Non-pigmented ciliary epithelial cell (primary cell): ENCODE results near the gene NELFCD.
A peak's percentile ranks its signal among the peaks of the same experiment; 100 is the strongest.
"Not testable (repeated sequence)": the region's sequence is repeated elsewhere in the genome, so short reads cannot be mapped to it uniquely, and the experiment has no call there.

Source experiments
- DNase-seq: peaks from one replicate; pipeline ENCODE4 v3.0.0-alpha.2; 2010; ENCODE audit warnings: low read depth

Gene NELFCD

GRCh38 chr20:59010321-59010994 lies 29.4 kb downstream of the NELFCD start:
- no peak for DNase-seq

DNA sequence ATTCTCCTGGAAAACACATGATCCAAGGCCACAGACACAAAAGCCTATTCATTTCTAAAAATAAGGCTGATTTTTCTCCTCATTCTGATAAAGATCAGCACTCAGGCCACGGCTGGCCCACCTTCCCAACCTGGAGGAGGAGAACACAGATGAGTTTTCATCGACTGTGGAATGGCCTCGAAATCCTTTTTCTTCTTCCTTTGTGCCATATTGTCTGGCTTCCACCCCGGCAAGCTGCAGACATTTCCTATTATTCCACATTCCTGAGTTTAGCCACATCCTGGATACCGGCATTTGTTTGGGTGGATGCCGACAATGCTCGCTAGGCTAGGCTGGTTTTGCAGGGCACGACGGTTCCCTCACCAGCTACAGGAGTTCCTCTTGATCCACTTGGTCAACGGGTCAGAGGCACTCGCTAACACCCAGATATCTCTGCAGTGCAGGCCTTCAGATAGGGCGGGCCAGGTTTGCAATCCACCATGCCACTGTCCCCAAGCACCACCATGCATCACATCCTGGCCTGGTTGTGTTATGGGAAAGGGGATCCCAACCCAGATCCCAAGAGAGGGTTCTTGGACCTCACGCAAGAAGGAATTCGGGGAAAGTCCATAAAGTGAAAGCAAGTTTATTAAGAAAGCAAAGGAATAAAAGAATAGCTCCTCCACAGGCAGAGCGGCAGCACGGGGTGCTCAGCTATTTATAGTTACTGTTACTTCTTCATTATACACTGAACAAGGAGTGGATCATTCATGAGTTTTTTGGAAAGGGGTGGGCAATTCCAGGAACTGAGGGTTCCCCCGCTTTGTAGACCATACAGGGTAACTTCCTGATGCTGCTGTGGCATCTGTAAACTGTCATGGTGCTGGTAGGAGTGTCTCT lies 30.2 kb downstream of the NELFCD start:
- peak; percentile 65 for DNase-seq

DNA sequence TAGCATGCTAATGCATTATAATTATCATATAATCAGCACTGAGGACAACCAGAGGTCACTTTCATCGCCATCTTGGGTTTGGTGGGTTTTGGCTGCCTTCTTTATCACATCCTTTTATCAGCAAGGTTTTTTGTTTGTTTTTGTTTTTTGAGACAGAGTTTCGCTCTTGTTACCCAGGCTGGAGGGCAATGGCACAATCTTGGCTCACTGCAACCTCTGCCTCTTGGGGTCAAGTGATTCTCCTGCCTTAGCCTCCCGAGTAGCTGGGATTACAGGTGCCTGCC lies 30.8 kb downstream of the NELFCD start:
- not testable (repeated sequence) for DNase-seq

- DNase-seq = no peak
Measured at GRCh38 chr20:59013031-59013951, 32.2 kb downstream of the NELFCD start.

- DNase-seq = no peak
Measured at GRCh38 chr20:59013959-59014608, 33.0 kb downstream of the NELFCD start.

DNA sequence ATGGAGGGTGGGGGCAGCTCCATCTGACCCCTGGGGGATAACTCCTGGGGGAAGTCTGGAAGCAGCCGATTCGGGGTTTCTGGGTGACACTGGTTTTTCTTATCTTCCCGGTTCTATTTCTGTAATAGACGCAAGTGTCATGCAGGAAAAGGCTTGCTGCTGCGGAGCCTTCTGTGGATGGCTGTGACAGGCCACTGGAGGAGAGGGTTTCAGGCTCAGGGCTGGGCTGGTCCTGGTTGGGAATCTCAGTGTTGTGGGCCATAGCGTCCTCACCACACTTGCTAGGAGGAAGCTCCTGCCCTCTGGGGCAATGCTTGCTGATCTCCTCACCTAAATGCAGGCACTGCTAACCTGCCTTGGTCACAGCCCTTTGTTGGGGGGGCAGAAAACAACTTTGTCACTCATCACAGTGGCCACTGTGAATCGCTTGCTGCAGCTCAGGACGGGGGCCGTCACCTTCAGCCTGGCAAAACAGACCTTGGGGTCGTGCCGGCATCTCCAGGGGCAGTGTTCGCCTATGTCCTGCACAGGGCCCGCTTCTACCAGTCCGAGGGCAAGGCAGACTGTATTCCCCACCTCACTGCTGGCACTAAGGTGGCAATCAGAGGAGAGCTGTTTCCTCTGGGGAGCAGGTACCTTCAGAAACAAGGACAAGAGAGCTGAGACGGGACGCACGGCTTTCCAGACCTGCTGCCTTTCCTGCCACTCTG lies 33.8 kb downstream of the NELFCD start:
- DNase-seq = no peak

DNA sequence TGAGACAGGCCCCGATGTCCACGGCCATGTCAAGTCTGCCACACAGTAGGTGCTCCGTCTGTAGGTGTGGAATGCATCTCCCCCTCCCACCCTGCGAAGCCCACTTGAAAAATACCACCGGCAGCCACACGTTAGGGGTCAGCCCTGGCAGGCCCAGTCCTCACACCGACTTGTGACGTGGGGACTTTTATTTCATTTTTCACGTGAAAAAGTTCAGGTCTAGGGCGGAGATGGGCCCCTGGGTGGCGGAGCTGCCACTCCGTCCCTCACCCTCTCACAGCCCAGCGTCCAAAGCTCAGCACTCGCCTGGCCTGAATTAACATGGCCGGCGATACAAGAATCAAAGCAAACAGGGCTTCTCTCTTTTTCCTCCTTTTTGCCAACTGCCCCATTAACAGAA lies 34.4 kb downstream of the NELFCD start:
- no peak for DNase-seq

GRCh38 chr20:59015812-59016711 lies 35.0 kb downstream of the NELFCD start:
- no peak for DNase-seq

DNA sequence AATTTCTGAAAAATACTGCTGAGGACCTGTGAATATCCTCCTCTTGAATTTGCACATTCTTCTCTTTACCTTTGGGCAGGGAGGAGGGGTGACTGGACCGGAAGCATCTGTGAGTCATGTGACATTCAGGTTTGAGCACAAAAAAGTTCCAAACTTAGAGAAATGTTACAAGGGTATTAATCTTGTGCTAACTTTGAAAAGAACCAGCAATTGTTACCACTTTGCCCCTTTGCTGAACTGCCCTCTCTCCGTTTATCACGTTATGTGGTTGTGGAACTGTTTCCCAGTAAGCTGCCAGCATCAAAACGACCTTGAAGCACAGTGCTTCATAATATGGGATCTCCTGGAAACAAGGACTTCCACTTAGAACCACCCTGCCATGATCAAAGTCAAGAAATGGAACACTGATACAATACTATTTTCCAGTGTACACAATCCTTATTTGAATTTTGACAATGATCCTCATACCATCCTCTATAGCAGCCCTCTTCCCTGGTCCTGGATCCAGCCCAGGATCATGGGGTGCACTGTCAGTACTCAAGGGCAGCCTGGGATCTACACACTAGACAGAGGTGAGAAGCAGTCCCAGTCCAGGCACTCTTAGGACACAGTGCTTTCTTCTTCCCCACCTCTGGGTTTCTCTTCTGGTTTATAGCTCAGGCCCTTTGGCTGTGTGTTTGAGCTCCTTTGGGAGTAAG lies 35.9 kb downstream of the NELFCD start:
- no peak for DNase-seq

- DNase-seq = no peak
Measured at GRCh38 chr20:59017493-59018231, 36.6 kb downstream of the NELFCD start.

- DNase-seq = no peak
Measured at GRCh38 chr20:59018817-59019216, 37.8 kb downstream of the NELFCD start.

GRCh38 chr20:59019217-59019616 lies 38.2 kb downstream of the NELFCD start, which contains the start of gene TUBB1:
TSS of gene TUBB1 (plus strand) at chr20:59019429. CDS start at chr20:59019523, 94 bp downstream.
- no peak for DNase-seq

GRCh38 chr20:59020938-59021551 lies 40.0 kb downstream of the NELFCD start:
- DNase-seq = peak; percentile 19

DNA sequence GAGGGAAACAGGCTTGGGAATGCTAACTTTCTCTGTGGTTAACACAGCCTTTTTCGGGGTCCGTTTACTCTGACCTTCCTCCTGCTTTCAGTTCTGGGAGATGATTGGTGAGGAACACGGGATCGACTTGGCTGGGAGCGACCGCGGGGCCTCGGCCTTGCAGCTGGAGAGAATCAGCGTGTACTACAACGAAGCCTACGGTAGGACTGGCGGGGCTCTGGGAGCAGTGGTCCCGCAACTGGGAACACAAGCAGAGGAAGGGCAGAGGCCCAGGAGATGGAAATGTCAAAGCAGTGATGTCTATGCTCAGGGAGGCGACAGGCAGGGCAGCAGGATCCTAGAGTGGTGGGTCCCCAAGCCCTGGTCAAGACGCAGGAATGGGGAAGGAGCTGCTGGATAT lies 41.7 kb downstream of the NELFCD start:
- no peak for DNase-seq

DNA sequence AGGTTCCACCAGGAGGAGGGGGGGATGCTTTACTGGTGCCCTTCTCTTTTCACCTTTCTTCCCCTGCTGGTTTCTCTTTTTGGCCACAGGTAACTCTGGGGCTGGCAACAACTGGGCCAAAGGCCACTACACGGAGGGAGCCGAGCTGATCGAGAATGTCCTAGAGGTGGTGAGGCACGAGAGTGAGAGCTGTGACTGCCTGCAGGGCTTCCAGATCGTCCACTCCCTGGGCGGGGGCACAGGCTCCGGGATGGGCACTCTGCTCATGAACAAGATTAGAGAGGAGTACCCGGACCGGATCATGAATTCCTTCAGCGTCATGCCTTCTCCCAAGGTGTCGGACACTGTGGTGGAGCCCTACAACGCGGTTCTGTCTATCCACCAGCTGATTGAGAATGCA lies 42.6 kb downstream of the NELFCD start:
- DNase-seq = no peak

DNA sequence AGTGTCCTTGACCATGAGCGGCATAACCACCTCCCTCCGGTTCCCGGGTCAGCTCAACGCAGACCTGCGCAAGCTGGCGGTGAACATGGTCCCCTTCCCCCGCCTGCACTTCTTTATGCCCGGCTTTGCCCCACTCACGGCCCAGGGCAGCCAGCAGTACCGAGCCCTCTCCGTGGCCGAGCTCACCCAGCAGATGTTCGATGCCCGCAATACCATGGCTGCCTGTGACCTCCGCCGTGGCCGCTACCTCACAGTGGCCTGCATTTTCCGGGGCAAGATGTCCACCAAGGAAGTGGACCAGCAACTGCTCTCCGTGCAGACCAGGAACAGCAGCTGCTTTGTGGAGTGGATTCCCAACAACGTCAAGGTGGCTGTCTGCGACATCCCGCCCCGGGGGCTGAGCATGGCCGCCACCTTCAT lies 43.1 kb downstream of the NELFCD start:
- DNase-seq = no peak

DNA sequence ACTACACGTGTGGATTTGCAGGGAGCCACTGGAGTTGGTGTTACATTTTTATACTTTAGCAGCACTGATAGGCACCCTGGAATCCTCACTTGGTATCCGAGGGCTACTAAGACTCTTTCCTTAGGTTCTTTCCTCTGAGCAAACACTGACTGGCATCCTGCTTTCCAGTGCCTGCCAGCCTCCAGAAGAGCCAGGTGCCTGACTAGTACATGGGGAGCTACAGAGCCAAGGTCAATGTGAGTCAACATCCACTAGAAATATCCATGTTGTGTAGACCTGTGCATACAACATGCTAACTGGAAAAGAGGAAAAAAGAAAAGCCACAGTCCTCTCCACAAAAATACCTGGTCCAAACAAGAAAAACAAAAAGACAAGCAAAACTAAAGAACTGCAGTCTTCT lies 44.0 kb downstream of the NELFCD start:
- no peak for DNase-seq

GRCh38 chr20:59025511-59025910 lies 44.5 kb downstream of the NELFCD start:
- no peak for DNase-seq
